Stomach (tissue), 9 donors: ENCODE data around the gene ZFYVE21. TPM values are rescaled to one million over a fixed set of nuclear protein-coding genes. Genes with fewer than 3 reads are reported as not detected.

Experiments used
- DNase-seq, 2 donors: peaks; one replicate each; pipeline versions ENCODE4 v3.0.0 to v3.0.0-alpha.2; 2013 to 2019
- H3K27ac ChIP-seq, 5 donors: fragments of 200-600 bp in 4 of 5; sonication (generic) in 4 of 5; one replicate each; pipeline ENCODE4 v1.5.1; 2013 to 2019; ENCODE audit warnings: mild to moderate bottlenecking in 1 of 5, moderate library complexity in 1 of 5
- H3K27me3 ChIP-seq, 3 donors: fragments of 200-600 bp; sonication (generic); one replicate each; pipeline ENCODE4 v1.5.1; 2017 to 2019; ENCODE audit warnings: mixed run types in 1 of 3
- H3K36me3 ChIP-seq, 4 donors: fragments of 200-600 bp; sonication (generic); 1 replicate in 3 of 4; 2 replicates in 1 of 4; pipeline ENCODE4 v1.5.1; 2016 to 2019
- H3K4me1 ChIP-seq, 4 donors: fragments of 200-600 bp; sonication (generic); one replicate each; pipeline ENCODE4 v1.5.1; 2016 to 2019
- H3K4me3 ChIP-seq, 4 donors: fragments of 200-600 bp; sonication (generic) in 3 of 4; one replicate each; pipeline ENCODE4 v1.5.1; 2016 to 2019; ENCODE audit warnings: mild to moderate bottlenecking in 1 of 4
- H3K9me3 ChIP-seq, 4 donors: fragments of 200-600 bp; sonication (generic); one replicate each; pipeline ENCODE4 v1.5.1; 2016 to 2019
- CTCF ChIP-seq, 7 experiments: fragments of 450-650 bp in 4 of 7; fragments of 200-600 bp in 3 of 7; sonication (generic) in 3 of 7; IDR thresholded peaks; one replicate each; pipeline ENCODE4 v1.5.1; 2016 to 2019; ENCODE audit warnings: antibody characterized with exemption in 7 of 7, control low read depth in 2 of 7, mild to moderate bottlenecking in 1 of 7
- EP300 ChIP-seq: sonication (generic); formaldehyde crosslinking; IDR thresholded peaks from one replicate; pipeline ENCODE4 v1.6.1; 2017; ENCODE audit warnings: antibody characterized with exemption
- POLR2A ChIP-seq, 4 donors: fragments of 450-650 bp; IDR thresholded peaks; one replicate each; pipeline ENCODE4 v1.6.1; 2016; ENCODE audit warnings: antibody characterized with exemption in 4 of 4, control low read depth in 2 of 4, mild to moderate bottlenecking in 1 of 4, moderate library complexity in 1 of 4
- POLR2AphosphoS5 ChIP-seq, 3 donors: sonication (generic); formaldehyde crosslinking; IDR thresholded peaks; one replicate each; pipeline ENCODE4 v1.6.1; 2016; ENCODE audit warnings: antibody characterized with exemption in 3 of 3
- WGBS, 5 donors: extraction: QIAGEN DNeasy Blood & Tissue Kit in 3 of 5; methylation state at CpG; one replicate each; pipeline versions ENCODE4 v1.1.5 to v1.1.7; 2013 to 2018; 5-methylcytosine and 5-hydroxymethylcytosine counted together
- intact Hi-C: fragments of 100-400 bp; cut with DNase I; formaldehyde crosslinking; loops from one replicate; pipeline ENCODE4 v1.15.1; 2023; ENCODE audit warnings: low total_unique reads
- polyA plus RNA-seq, 3 donors: library from polyadenylated mRNA; stranded (reverse); fragments of 200-250 nt; gene quantifications; one replicate each; pipeline ENCODE4 v1.2.3, GENCODE V29; 2013
- total RNA-seq, 5 donors: library from RNA; depleted of rRNA; stranded (reverse); fragments of >200 nt; gene quantifications; one replicate each; pipeline versions ENCODE4 v1.1.0 to v1.2.3, GENCODE V29; 2014 to 2016
- donor health status: healthy with polysubstance abuse.
- donor health status: Bipolar disorder and iron deficiency.
- donor health status: healthy.

Gene ZFYVE21
- total and polyA plus RNA-seq, 8 donors = 28.0 to 150 (median 72.9) TPM

- 90 to 93% (median 92%) methylated on average over 14 of the region's 14 CpGs for WGBS, 5 donors
- no peaks in the 10 kb centered on the region for H3K27me3 ChIP-seq
- peaks cover 0 to 22% (median 2%) of the 10 kb centered on the region in 4 donors for H3K4me1 ChIP-seq
- H3K36me3 ChIP-seq = peaks cover 43 to 100% (median 96%) of the 10 kb centered on the region in 4 donors
- H3K4me3 ChIP-seq = no peak overlapping the region
- TF ChIP-seq CTCF (IDR thresholded peaks at IDR 0.05) (no peak), POLR2A (IDR thresholded peaks at IDR 0.05) (no peak), POLR2AphosphoS5 (IDR thresholded peaks at IDR 0.05) (no peak), EP300 (no peak)
- intact Hi-C loops = no loop called here
- H3K9me3 ChIP-seq = no peaks in the 10 kb centered on the region
- H3K27ac ChIP-seq = no peak overlapping the region
- no peak for DNase-seq
These were observed 27.1 kb downstream of the ZFYVE21 start for GRCh38 chr14:103742499-103743255.

GRCh38 chr14:103743691-103744090 is 28.1 kb downstream of the ZFYVE21 start:
- no peak for DNase-seq
- Histone ChIP-seq H3K36me3 (peaks cover 39 to 99% (median 96%) of the 10 kb centered on the region in 4 donors), H3K4me1 (peaks cover 0 to 12% (median 0%) of the 10 kb centered on the region in 4 donors), H3K9me3 (no peaks in the 10 kb centered on the region), H3K4me3 (no peak overlapping the region), H3K27ac (no peak overlapping the region), H3K27me3 (no peaks in the 10 kb centered on the region)
- no peak for TF ChIP-seq POLR2A (IDR thresholded peaks at IDR 0.05)
- intact Hi-C loops = no loop called here
- 87 to 92% (median 90%) methylated on average over 13 to 15 of the region's 15 CpGs for WGBS, 5 donors

GRCh38 chr14:103744621-103745395 is 29.2 kb downstream of the ZFYVE21 start:
- Histone ChIP-seq H3K4me1 (peaks cover 0 to 1% (median 0%) of the 10 kb centered on the region in 4 donors), H3K9me3 (no peaks in the 10 kb centered on the region), H3K4me3 (no peak overlapping the region), H3K36me3 (peaks cover 33 to 99% (median 96%) of the 10 kb centered on the region in 4 donors), H3K27ac (no peak overlapping the region), H3K27me3 (no peaks in the 10 kb centered on the region)
- WGBS, 5 donors = 80 to 87% (median 84%) methylated on average over 13 to 15 of the region's 15 CpGs
- intact Hi-C loops = no loop called here
- no peak for DNase-seq
- no peak for TF ChIP-seq POLR2A (IDR thresholded peaks at IDR 0.05)
- no peak for TF ChIP-seq POLR2AphosphoS5 (IDR thresholded peaks at IDR 0.05)
- no peak for TF ChIP-seq EP300
- no peak for TF ChIP-seq CTCF (IDR thresholded peaks at IDR 0.05)

- peak in 1 of 2 donors; percentile 4 for DNase-seq
- H3K27ac ChIP-seq = no peak overlapping the region
- no peaks in the 10 kb centered on the region for H3K27me3 ChIP-seq
- TF ChIP-seq POLR2A (IDR thresholded peaks at IDR 0.05) = no peak
- no peak for TF ChIP-seq EP300
- no peak for TF ChIP-seq CTCF (IDR thresholded peaks at IDR 0.05)
- TF ChIP-seq POLR2AphosphoS5 (IDR thresholded peaks at IDR 0.05) = no peak
- 58 to 70% (median 64%) methylated on average over 5 of the region's 5 CpGs for WGBS, 5 donors
- peaks cover 27 to 99% (median 96%) of the 10 kb centered on the region in 4 donors for H3K36me3 ChIP-seq
- intact Hi-C loops = no loop called here
- no peaks in the 10 kb centered on the region for H3K9me3 ChIP-seq
- no peaks in the 10 kb centered on the region for H3K4me1 ChIP-seq
- H3K4me3 ChIP-seq = no peak overlapping the region
These were observed 29.8 kb downstream of the ZFYVE21 start for GRCh38 chr14:103745424-103745823.
